GM11168 (cell line): ENCODE measurements around the gene SETD5.

Source experiments
- in situ Hi-C: fragments of 300-500 bp; cut with MboI; formaldehyde crosslinking; loops from one replicate; pipeline ENCODE4 v1.12.0; 2022; ENCODE audit warnings: low sequenced_read_pairs; ENCODE audit not compliant: unreplicated experiment

SETD5 gene

GRCh38 chr3:9405756-9406155 lies 8.3 kb downstream of the SETD5 start:
- in situ Hi-C loops = no loop called here

- in situ Hi-C loops = no loop called here
Observed at GRCh38 chr3:9406856-9407626, 9.6 kb downstream of the SETD5 start.

- in situ Hi-C loops = no loop called here
Observed at GRCh38 chr3:9408061-9408460, 10.6 kb downstream of the SETD5 start.

- in situ Hi-C loops = no loop called here
Observed at GRCh38 chr3:9408546-9408945, 11.1 kb downstream of the SETD5 start.

- in situ Hi-C loops = no loop called here
Observed at GRCh38 chr3:9409981-9410854, 12.8 kb downstream of the SETD5 start.

GRCh38 chr3:9411302-9411701 lies 13.9 kb downstream of the SETD5 start:
- in situ Hi-C loops = no loop called here

GRCh38 chr3:9412293-9412692 lies 14.9 kb downstream of the SETD5 start:
- in situ Hi-C loops = no loop called here

GRCh38 chr3:9414826-9415225 lies 17.4 kb downstream of the SETD5 start:
- in situ Hi-C loops = no loop called here

- in situ Hi-C loops = no loop called here
Observed at GRCh38 chr3:9415485-9416138, 18.2 kb downstream of the SETD5 start.

GRCh38 chr3:9416139-9416780 lies 18.8 kb downstream of the SETD5 start:
- in situ Hi-C loops = no loop called here

GRCh38 chr3:9420850-9421549 lies 23.6 kb downstream of the SETD5 start:
- in situ Hi-C loops = no loop called here

- in situ Hi-C loops = no loop called here
Observed at GRCh38 chr3:9422712-9423424, 25.5 kb downstream of the SETD5 start.

GRCh38 chr3:9428411-9428810 lies 31.0 kb downstream of the SETD5 start:
- in situ Hi-C loops = no loop called here

GRCh38 chr3:9430733-9431132 lies 33.3 kb downstream of the SETD5 start:
- in situ Hi-C loops = no loop called here

GRCh38 chr3:9433627-9434521 lies 36.5 kb downstream of the SETD5 start:
- in situ Hi-C loops = no loop called here

GRCh38 chr3:9435316-9435715 lies 37.9 kb downstream of the SETD5 start:
- in situ Hi-C loops = no loop called here

- in situ Hi-C loops = no loop called here
Observed at GRCh38 chr3:9439331-9439730, 41.9 kb downstream of the SETD5 start.

- in situ Hi-C loops = no loop called here
Observed at GRCh38 chr3:9441501-9442221, 44.2 kb downstream of the SETD5 start.
